HG03571 (cell line): ENCODE results near the gene FASTKD1.
"Not testable (repeated sequence)": the region's sequence is repeated elsewhere in the genome, so short reads cannot be mapped to it uniquely, and the experiment has no call there.

Experiments
- ATAC-seq: cut with Tn5 transposase; IDR thresholded peaks from one replicate; pipeline ENCODE4 v1.9.1; 2021; ENCODE audit not compliant: unreplicated experiment

The FASTKD1 gene

DNA sequence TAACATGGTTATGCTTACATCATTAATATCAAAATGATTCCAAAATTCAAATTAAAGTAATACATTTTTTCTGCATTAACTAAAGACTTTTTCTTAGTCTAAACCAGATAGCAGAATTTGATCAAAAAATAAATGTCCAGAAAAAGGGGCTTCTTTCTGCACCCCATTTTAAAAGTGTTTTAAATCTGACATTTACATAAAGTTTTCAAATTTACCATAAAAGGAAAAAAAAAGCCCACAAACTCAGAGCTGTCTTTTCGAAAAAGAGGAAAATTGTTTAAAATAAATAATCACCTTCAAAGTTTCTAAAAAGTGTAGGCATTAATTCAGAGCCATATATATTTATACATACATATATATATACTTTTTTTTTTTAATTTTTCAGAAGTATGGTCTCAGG, 1.5 kb downstream of the FASTKD1 start:
- no peak for ATAC-seq

DNA sequence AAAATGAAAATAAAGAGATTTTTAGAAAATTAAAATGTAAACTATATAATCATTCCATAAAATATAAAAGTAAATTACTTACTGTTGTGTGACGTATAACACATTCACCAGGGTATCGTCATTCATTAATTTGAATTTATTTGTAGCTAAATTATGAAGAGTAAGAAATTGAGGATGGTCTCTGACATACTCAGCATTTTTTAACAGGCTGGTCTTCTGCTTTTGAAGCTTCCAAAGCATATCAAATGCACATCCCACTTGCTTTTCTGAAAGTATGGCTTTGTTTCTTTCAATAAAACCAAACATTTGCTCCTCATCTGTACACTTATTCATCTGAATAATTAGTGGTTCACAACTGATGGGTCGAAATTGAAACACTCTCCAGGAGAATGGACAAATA, 2.1 kb downstream of the FASTKD1 start:
- no peak for ATAC-seq

DNA sequence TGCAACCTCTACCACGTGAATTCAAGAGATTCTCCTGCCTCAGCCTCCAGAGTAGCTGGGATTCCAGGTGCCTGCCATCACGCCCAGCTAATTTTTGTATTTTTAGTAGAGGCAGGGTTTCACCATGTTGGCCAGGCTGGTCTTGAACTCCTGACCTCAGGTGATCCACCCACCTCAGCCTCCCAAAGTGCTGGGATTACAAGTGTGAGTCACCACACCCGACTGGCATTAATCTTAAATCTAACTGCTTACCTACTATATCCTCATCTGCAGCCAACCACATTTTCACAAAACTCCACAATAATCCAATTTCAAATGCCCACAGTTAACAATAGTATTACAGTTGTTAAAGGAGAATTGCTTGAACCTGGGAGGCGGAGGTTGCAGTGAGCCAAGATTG, 2.9 kb downstream of the FASTKD1 start:
- ATAC-seq = not testable (repeated sequence)

DNA sequence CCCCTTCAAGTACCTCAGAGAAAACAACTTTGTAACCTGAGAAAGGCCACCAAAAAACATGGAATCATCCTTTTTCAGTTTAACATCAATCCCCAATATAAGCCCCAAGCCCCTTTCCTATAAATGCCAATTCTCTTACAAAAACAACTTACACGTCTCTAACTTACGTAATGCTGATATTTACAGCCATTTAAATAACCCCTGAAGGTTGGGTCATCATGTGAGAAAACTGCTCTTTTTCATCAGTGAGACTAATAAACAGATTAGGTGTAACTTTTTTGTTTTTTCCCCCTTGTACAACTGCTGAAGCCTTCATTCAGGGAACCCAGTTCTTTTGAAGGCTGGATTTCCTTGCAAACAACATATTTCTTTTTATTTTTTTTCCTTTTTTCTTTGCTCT, 3.7 kb downstream of the FASTKD1 start:
- no peak for ATAC-seq

GRCh38 chr2:169565686-169566085, 8.0 kb downstream of the FASTKD1 start:
- no peak for ATAC-seq

GRCh38 chr2:169562519-169562918, 11.1 kb downstream of the FASTKD1 start:
- no peak for ATAC-seq

DNA sequence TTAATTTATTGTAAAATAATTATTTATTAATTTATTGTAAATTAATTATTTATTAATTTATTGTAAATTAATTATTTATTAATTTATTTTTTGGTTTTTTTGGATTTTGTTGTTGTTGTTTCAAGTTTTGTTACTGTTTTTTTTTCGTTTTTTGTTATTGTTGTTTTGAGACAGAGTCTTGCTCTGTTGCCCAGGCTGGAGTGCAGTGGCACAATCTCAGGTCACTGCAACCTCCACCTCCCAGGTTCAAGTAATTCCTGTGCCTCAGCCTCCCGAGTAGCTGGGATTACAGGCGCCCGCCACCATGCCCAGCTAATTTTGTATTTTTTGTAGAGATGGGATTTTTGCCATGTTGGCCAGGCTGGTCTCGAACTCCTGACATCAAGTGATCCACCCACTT, 11.6 kb downstream of the FASTKD1 start:
- not testable (repeated sequence) for ATAC-seq

GRCh38 chr2:169561364-169561763, 12.3 kb downstream of the FASTKD1 start:
- ATAC-seq = no peak

DNA sequence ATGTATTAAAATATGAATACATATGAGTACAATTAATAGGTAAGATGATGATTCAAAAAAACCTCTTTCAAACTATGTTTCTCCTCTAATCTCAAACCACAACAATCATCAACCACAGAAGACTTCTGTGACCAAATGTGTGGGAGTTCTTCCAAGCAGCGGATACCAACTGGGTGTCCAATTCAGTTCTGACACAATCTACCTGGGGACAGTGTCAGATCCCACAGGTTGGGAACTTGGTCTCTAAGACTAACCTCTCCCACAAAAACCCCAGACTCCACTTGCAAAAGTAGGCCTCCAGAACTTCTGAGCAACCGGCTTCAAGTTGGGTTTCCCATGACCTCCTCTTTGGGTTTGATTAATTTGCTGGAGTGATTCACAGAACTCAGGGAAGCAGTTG, 26.9 kb downstream of the FASTKD1 start:
- ATAC-seq = no peak

- no peak for ATAC-seq
These were observed 31.2 kb downstream of the FASTKD1 start for GRCh38 chr2:169542433-169542832.

- no peak for ATAC-seq
These were observed 33.5 kb downstream of the FASTKD1 start for GRCh38 chr2:169540146-169540545.

DNA sequence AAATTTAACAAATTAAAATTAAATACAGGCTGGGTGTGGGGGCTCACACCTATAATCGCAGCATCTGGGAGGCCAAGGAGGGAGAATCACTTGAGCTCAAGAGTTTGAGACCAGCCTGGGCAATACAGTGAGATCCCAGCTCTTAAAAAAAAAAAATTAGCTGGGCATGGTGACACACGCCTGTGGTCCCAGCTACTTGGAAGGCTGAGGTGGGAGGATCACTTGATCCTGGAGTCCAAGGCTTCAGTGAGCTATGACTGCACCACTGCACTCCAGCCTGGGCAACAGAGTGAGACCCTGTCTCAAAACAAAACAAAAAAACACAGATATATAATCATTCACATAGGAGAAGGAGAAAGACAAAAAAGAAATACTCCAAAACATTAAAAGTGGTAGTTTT, 34.2 kb downstream of the FASTKD1 start:
- ATAC-seq = not testable (repeated sequence)

GRCh38 chr2:169528271-169528701, 45.4 kb downstream of the FASTKD1 start:
- peak; percentile 87 for ATAC-seq

DNA sequence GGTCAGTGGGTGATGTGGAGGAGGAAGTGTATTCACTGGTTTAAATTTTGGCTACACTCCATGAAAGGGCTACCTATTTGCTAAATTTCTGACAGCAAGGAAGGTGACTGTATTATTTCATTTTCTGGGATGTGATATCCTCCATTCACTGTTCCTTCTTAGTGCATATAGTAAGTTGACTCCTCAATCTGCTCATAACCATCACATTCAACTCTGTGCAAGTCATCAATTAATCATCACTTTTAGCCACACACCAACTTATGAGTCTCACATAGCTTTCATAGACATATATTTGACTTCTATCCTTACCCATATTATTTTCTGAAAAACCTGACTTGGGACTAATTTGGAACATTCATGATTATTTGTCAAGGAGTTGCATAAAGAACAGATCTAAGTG, 47.2 kb downstream of the FASTKD1 start:
- ATAC-seq = no peak

GRCh38 chr2:169525434-169525833, 48.2 kb downstream of the FASTKD1 start:
- ATAC-seq = no peak

GRCh38 chr2:169523681-169524080, 50.0 kb downstream of the FASTKD1 start:
- no peak for ATAC-seq

GRCh38 chr2:169520896-169521295, 52.8 kb downstream of the FASTKD1 start:
- ATAC-seq = no peak

GRCh38 chr2:169516488-169516995, 57.1 kb downstream of the FASTKD1 start:
- ATAC-seq = not testable (repeated sequence)

DNA sequence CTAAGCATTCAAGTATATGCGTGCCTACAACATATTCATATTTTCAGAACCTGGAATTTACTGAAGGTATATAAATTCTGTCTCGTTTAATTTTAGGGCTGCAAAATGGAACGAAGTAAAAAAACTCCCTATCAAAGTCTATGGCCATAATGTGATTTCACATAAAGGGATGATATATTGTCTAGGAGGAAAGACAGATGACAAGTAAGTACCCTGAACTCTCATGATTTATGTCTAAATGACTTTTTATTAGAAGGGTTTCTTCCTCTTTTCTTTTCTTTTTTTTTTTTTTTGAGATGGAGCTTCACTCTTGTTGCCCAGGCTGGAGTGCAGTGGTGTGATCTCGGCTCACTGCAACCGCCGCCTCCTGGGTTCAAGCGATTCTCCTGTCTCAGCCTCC, 58.9 kb downstream of the FASTKD1 start:
- not testable (repeated sequence) for ATAC-seq

- no peak for ATAC-seq
These were observed 59.7 kb downstream of the FASTKD1 start for GRCh38 chr2:169513926-169514325.

DNA sequence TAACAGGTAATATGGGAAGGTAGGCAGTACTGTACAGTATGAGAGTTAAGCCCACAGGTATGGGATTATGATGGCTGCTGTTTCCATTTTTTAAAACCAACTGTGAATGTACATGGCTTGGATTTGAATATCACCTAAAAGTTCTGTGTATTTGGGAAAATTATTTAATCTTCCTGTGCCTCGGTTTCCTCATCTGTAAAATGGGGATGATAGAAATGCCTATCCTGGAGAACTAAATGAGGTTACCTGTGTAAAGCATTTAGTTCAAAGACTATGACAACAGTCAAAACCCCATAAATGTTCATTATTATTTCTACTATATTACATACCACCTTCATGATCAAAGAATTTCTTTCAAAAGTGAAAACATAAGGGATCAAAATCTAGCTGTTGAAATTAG, 60.6 kb downstream of the FASTKD1 start:
- ATAC-seq = no peak

DNA sequence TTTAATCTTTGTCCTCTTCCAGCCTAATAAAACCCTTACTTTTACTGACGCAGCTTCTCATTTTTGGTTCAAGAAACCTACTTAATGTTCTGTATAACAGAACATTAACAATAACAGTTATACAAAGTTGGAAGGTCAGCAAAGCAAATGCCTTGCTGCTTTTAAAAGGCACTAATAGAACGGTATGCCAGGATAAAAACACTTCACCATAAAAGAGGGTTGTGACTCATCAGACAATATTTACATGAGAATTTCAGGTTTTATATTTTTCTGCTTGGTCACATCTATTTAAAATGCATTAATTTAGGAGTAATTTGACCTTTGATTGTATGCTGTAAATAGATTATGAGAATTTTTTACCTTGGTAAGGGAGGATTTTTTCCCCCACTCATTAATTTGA, 61.1 kb downstream of the FASTKD1 start:
- no peak for ATAC-seq

DNA sequence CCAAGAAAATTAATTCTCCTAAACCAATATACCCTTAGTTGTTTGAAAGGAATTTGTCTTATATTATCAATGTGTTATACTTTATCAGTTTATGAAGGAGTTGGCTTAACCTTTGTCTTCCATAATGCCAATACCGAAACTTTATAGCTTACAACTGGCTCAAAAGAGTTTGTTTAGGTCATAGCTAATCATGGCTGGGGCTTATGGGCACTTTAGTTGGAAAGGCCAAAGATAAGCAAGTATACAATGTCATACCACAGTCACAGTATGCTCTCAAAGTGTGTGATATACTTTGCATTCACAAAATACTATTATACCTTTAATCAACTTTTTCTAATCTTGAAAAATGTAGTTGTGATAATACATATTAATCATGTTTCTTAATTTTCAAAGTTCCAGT, 61.8 kb downstream of the FASTKD1 start:
- no peak for ATAC-seq

GRCh38 chr2:169510496-169510895, 63.2 kb downstream of the FASTKD1 start:
- ATAC-seq = no peak
